Endometrial microvascular endothelial cells (primary cell): ENCODE results near the gene SOX11. TPM values are rescaled to one million over a fixed set of nuclear protein-coding genes. Genes with fewer than 3 reads are reported as not detected.

ENCODE experiments used
- in situ Hi-C: cut with HindIII; loops from 2 replicates; pipeline ENCODE4 v1.10.0; 2017; ENCODE audit warnings: low sequenced_read_pairs, low pct_unique_long_range_greater_than_20kb; ENCODE audit errors: inconsistent ontology term
- total RNA-seq: library from RNA; depleted of rRNA; stranded (reverse); fragments of >200 nt; gene quantifications from one replicate; pipeline ENCODE4 v1.2.3, GENCODE V29; 2015; ENCODE audit errors: inconsistent ontology term

Gene SOX11
- total RNA-seq, 1 donor from 2014 or later: not detected

- in situ Hi-C loops: no loop called here
Observed at GRCh38 chr2:5748391-5748790, 56.2 kb downstream of the SOX11 start.

- in situ Hi-C loops: no loop called here
Observed at GRCh38 chr2:5748946-5749345, 56.8 kb downstream of the SOX11 start.

DNA sequence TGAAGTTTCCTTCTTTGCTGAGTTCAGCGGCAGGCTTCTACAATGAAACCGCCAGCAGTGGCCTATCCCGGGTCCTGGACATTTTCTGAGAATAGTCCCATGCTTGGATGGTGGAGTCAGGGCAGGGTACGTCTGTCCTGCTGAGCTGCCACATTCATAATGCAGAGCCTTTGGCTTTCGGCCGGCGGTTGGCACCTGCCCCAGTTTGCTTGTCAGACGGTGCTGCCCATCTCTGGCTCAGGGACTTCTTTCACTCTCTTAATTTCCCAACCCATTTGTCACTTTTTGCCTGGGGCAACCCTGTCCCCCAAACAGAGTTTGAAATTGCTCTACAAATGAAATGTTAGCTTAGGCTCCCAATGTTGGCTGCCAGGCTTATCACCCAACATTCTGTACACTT lies 57.2 kb downstream of the SOX11 start:
- in situ Hi-C loops: no loop called here
